Bronchial epithelial cell (primary cell): ENCODE data around the gene CRYGD. TPM values are rescaled to one million over a fixed set of nuclear protein-coding genes. Genes with fewer than 3 reads are reported as not detected.
A peak's percentile ranks its signal among the peaks of the same experiment; 100 is the strongest.
"Not testable (repeated sequence)": the region's sequence is repeated elsewhere in the genome, so short reads cannot be mapped to it uniquely, and the experiment has no call there.

Experiments
- DNase-seq: peaks from one replicate; pipeline ENCODE4 v3.0.0-alpha.2; 2010; ENCODE audit warnings: low read depth
- FAIRE-seq: peaks from 2 replicates; lab custom pipeline; 2011; peaks lifted over from hg19 to GRCh38; lab: Jason Lieb, UNC
- H3K27me3 ChIP-seq: 2 replicates; pipeline ENCODE4 v1.5.1; 2011; ENCODE audit warnings: low read length; ENCODE audit not compliant: control insufficient read depth, insufficient read depth
- H3K36me3 ChIP-seq: 2 replicates; pipeline ENCODE4 v1.5.1; 2011; ENCODE audit warnings: low read length; ENCODE audit not compliant: control insufficient read depth, insufficient read depth
- H3K4me3 ChIP-seq: 2 replicates; pipeline ENCODE4 v1.5.1; 2011; ENCODE audit warnings: mild to moderate bottlenecking, low read depth, low read length, control low read depth
- total RNA-seq: library from RNA; depleted of rRNA; stranded (reverse); fragments of >200 nt; gene quantifications from 2 replicates; pipeline ENCODE4 v1.2.1, GENCODE V29; 2014
- TF ChIP-seq, protein P1 (sequence below): IDR thresholded peaks from 2 replicates; pipeline ENCODE4 v1.5.1; 2011; ENCODE audit warnings: mild to moderate bottlenecking, moderate library complexity, low read length, control low read depth, inconsistent platforms; ENCODE audit not compliant: insufficient read depth, severe bottlenecking

The CRYGD gene
- total RNA-seq, 1 donor from 2014 or later: not detected

DNA sequence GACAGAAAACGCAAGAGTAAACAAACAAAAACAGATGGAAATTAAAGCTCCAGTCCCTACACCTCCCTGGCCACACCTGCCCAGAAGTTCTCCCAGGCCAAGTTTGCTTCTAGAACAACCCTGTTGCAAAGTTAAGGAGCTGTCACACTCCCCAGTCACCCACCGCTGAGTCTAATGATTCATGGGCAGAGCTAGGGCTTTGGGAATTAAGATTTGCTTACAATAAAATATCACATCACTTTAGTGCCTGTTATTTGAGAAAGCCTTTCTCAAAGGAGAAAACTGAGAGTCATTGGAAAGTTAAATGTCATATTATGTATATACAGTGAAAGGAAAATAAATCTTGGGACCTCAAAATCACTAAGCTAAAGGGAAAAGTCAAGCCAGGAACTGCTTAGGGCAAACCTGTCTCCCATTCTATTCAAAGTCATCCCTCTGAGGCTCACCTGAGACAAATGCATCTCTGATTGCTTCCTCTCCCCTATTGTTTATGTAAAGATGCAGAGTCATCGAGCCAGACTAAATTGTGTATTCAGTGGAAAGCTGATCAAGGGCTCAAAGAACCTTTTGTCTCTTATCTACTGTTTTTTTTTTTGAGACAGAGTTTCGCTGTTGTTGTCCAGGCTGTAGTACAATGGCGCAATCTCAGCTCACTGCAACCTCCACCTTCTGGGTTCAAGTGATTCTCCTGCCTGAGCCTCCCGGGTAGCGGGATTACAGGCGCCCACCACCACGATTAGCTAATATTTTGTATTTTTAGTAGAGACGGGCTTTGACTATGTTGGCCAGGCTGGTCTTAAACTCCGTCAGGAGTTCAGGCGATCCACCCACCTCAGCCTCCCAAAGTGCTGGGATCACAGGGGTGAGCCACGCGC, 18.8 kb upstream of the CRYGD start:
- H3K4me3 ChIP-seq: no peak overlapping the region
- H3K27me3 ChIP-seq: peaks cover 2% of the 10 kb centered on the region
- FAIRE-seq: no peak
- no peak for DNase-seq
- no peaks in the 10 kb centered on the region for H3K36me3 ChIP-seq
- TF ChIP-seq, protein P1, sequence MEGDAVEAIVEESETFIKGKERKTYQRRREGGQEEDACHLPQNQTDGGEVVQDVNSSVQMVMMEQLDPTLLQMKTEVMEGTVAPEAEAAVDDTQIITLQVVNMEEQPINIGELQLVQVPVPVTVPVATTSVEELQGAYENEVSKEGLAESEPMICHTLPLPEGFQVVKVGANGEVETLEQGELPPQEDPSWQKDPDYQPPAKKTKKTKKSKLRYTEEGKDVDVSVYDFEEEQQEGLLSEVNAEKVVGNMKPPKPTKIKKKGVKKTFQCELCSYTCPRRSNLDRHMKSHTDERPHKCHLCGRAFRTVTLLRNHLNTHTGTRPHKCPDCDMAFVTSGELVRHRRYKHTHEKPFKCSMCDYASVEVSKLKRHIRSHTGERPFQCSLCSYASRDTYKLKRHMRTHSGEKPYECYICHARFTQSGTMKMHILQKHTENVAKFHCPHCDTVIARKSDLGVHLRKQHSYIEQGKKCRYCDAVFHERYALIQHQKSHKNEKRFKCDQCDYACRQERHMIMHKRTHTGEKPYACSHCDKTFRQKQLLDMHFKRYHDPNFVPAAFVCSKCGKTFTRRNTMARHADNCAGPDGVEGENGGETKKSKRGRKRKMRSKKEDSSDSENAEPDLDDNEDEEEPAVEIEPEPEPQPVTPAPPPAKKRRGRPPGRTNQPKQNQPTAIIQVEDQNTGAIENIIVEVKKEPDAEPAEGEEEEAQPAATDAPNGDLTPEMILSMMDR: no peak

DNA sequence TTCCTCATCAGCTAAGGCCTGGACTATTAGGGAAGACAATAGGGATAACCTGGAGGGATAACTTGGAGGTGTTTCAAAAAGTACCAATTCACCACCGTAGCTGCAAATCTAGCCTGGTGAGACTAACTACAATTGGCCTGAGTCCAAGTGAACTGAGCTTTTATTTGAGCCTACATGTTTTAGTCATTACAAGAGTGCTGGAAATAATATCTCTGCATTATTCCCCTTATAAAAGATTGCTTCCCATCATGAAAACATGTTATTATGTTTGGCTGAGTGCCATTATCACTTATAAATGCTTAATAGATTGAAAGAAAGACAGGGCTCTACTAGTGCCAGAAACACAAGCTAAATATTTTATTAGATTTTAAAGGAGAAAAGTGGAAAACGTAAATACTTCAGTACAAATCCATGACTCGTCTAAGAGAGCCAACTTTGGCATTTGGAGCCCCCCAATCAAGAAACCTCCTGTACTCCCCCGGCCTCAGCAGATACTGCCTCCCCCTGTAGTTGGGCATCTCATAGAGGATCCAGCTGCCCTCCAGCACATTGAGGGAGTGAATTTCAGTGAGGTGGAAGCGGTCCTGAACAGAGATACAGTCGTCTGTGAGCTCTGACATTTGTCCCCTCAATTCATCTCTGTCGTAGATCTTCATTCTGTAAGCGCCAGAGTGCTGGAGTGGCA, 18.1 kb upstream of the CRYGD start:
- FAIRE-seq: no peak
- no peaks in the 10 kb centered on the region for H3K27me3 ChIP-seq
- no peak overlapping the region for H3K4me3 ChIP-seq
- TF ChIP-seq, protein P1: no peak
- H3K36me3 ChIP-seq: no peaks in the 10 kb centered on the region
- DNase-seq: peak; percentile 28

DNA sequence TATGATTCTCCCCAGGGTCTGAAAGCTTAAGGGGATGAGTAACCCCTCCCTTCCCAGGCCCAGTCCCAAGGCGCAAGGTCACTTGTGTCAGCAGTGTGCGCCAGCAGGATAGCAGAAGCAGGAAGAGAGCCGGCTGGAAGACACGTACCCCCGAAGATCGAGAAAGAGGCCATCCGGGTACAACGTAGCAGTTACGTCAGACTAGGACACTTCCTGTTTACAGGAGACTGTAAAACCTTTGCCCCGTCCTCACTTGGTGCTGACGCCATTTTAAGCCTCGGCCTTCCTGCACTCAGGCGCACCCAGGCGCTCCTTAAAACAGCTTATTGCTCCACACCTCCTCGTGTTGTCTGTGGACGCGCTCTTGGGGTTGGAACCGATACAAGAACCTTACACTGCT, 15.1 kb upstream of the CRYGD start:
- no peak for FAIRE-seq
- no peaks in the 10 kb centered on the region for H3K36me3 ChIP-seq
- H3K27me3 ChIP-seq: no peaks in the 10 kb centered on the region
- TF ChIP-seq, protein P1: no peak
- no peak for DNase-seq
- no peak overlapping the region for H3K4me3 ChIP-seq

DNA sequence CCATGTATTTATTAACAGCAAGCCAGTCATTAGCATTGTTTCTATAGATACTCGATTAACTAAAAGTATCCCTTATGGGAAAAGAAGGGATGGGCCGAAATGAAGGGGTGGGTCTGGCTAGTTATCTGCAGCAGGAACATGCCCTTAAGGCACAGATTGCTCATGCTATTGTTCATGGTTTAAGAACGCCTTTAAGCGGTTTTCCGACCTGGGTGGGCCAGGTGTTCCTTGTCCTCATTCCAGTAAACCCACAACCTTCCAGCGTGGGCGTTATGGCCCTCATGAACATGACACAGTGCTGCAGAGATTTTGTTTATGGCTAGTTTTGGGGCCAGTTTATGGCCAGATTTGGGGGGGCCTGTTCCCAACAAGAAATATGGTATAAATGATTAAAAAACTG, 14.0 kb upstream of the CRYGD start:
- not testable (repeated sequence) for H3K4me3 ChIP-seq, FAIRE-seq, H3K36me3 ChIP-seq, DNase-seq, H3K27me3 ChIP-seq

DNA sequence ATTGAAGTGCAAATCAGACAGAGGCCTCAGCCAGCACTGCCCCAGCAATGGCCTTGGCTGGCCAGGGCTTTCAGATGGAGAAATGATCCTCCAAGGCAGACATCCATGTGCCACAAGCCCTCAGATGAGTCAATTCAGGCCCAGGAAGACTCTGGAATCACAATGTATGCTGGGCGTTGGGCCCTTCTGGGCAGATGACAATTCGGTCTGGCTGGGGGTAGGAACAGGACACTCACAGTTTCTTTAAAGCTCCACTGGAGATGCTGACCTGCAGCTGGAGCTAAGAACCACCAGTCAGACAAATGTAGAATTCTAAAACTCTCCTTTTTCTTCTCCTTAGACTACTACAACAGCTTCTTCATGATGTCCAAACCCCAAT, 12.4 kb upstream of the CRYGD start:
- no peak for DNase-seq
- H3K4me3 ChIP-seq: no peak overlapping the region
- no peak for FAIRE-seq
- no peaks in the 10 kb centered on the region for H3K27me3 ChIP-seq
- no peaks in the 10 kb centered on the region for H3K36me3 ChIP-seq
- TF ChIP-seq, protein P1: no peak
